HG02571 (cell line): ENCODE results near the gene CD59.
"Not testable (repeated sequence)": the region's sequence is repeated elsewhere in the genome, so short reads cannot be mapped to it uniquely, and the experiment has no call there.

Experiments used
- ATAC-seq: cut with Tn5 transposase; IDR thresholded peaks from one replicate; pipeline ENCODE4 v1.9.1; 2021; ENCODE audit warnings: mild to moderate bottlenecking, moderate library complexity; ENCODE audit not compliant: unreplicated experiment

The CD59 gene

DNA sequence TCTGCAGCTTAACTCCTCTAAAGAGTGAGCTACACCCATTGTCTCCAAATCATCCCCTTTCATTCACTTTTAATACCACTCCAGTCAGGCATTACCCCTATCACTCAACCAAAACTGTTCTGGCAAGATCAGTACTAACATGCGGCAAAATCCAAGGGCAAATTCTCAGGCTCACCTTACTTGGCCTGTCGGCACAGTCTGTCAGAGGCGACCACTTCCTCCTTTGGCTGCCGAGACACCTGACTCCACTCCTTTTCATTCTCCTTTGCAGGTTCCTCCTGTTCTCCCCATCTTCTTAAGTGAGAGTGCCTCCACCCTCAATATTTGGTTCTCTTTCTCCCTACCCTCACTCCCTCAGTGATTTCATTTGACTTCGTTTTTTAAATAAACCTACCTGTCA, 39.8 kb downstream of the CD59 start:
- no peak for ATAC-seq

DNA sequence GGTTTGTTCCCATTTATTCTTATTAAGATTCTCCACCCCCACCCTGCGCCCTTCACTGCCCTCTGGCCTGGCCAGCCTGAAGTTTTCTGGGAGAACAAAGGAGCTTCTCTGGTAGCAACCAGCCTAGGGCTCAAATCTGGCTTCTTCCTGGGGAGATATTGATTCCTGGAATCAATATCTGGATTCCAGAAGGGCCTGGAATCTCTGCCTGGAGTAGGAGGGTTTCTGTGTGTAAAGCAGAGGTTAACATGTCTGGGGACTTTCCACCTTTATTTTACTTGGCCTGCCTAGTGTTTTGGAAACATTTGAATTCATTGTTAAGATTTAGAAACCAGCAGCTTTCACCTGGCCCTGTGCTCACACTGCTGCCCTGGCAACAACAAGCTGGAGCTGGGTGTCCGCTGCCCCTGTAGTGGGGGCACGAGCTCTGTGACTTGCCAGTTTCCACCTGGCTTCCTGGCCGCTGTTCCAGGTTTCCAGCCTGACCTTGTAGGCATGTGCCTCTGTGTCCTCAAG, 41.1 kb downstream of the CD59 start:
- no peak for ATAC-seq

DNA sequence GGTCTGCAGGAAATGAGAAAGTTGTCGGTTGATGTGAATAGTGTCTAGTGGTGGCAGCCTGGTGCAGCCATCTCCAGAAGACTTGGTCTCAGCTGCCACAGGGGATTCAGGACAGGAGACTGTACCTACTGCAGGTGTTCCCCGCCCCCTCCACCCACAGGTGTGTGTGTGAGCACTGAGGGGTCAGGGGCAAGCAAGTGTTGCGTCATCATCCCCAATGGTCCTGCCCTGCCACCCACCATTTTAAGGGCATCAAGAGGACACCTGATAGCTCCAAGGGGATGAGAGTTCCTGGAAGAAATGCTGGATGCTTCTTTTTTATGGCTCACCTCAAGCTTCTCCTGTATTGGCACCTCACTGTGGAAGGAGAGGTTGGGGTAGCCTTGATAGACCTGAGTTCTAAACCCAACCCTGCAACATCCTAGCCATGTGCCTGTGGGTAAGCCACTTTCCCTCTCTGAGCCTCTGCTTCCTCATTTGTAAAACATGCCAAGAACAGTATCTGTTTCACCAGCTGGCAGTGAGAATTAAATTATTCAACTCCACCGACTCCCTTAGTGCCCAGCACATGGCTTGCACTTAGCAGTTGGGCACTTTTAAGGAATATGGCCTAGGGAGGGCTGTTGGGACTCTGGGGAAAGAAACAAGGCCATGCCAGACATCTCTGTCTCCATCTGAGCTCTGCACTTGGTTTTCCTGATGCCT, 41.7 kb downstream of the CD59 start:
- ATAC-seq: no peak

DNA sequence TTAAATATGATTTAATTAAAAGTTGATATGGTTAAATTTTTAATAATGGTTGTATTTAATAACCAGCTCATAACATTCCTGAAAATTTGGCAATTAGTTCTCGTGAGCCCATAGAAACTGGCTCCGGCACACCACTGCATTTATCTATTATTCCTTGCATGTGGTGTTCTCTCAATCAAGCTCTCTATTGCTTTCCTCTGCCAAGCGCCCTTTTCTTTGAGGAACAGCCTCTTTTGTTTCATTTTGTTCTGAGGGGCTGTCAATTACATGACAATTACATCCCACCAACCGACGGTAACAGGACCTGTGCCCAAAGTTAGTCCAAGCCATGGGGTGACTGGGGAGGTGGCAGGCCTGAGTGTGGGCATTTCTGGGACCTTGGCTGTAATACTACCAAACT, 43.7 kb downstream of the CD59 start:
- ATAC-seq: no peak

DNA sequence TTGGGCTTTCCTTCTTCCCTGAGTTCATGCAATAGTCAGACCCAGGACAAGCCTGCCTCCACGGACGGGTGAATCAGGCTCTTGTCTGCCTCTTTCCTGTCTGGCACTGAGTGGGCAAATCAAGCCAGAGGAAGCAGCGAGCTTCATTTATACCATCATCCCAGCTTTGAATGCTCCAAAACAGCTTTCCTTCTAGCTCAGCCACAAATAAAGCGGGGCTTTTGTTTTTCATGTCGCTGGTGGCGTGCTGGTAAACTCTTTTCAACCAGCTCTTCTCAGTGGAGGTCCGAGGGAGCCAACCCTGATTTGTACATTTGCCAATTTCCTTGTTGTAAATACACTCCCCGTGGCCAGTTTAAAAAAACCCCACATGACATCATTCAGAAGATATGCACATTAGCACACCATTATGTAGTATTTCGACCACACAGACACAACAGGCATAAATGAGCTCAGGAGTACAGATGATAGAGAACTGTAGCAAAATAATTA, 44.2 kb downstream of the CD59 start:
- ATAC-seq: no peak

DNA sequence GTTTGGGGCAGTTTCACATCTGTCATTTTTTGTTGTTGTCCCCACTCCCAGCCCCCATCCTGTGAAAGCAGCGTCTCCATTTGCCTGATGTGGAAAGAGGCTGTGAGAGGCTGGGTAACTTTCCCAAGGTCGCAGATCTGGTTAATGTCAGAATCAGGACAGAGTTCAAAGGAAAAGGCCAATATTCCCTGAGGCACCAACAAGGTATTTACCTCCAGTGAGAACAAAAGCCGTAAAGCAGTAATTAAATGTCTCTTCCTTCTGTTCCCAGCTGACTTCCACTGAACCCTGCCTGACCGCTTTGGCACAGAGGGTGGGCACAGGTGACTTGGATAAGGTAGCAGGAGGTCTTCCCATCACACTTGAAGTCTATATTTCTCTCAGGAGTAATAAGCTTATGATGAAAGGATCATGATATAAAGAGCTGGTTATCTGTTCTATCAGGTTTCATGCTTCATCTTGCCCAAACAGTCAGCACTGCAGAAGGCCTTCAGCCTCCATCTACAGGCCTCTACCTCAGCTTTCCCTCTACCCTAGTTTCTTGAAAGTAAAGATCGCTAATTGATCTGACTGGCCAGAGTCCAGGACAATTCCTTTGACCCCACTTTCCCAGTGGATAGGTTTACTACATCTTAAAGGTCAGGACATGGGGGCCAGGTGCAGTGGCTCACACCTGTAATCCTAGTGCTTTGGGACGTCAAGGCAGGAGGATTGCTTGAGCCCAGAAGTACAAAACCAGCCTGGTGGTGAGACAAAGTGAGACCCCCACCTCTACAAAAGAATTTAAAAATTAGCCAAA, 45.0 kb downstream of the CD59 start:
- ATAC-seq: no peak

DNA sequence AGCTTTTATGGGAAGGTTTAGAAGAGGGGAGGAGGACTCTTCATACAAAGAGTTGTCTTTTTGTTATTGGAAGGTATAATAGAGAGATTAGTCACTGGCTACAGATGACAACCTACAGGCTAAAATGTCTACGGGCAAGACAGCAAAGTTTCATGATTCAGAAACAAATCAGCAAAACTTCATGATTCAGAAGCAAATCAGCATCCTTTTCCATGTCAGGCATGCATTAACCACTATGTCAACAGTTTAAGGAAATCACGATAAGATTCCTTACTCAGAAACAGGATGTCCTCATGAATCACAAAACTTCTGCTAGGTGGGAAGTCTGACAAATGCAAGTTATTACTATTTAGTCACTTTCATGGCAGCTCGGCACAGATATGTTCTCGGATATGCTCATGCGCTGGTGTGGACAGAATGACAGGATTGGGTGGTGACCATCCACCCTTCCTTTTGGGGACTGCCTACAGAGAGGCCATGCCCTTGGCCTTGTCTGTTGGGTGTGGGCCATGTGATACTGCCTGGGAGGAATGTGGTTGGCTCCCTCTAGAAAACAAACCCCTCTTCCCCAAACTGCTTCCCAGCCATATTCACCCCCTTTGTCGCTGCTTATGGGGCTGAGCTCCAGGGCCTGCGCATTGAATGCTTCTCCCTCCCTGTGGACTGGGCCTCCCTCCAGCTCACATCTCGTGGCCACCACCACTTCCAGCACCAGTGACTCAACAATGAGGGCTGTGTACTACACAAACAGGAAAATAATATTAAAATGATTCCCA, 45.7 kb downstream of the CD59 start:
- no peak for ATAC-seq

DNA sequence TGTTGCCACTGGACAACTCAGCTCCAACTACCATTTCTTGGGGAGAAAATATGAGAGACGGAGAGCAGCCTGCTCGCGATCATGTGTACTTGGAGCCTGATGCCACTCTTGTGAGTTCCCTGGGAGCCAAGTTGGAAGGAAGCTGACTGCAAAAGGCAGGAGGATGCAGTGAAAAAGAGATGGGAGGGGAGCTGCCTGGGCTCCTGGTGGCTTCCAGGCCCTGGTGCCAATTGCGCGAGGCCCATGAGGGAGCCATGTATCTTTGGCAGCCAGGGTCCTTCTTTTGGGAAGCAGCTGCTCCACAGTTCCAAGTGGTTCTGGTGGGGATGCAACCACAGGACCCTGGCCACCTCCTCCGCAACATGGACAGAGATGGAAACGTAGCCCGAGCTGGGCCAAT, 46.7 kb downstream of the CD59 start:
- no peak for ATAC-seq

DNA sequence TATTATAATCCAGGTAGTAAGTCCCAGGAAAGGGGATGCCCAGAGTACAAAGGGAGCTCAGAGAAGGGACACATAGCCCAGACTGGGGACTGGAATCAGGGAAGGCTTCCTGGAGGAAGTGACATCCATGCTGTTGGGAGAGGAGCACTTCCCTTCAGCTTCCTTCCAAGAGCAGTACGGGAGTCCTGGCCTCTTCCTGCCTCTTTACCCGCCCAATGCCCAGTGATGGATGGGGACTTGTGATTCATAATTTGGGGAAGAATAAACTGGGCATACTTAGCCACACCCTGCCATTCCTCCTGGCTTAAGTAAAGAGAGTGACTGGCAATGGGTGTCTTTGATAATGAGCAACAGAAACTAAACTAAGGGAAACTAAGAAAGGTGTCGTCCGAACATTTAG, 47.1 kb downstream of the CD59 start:
- no peak for ATAC-seq

DNA sequence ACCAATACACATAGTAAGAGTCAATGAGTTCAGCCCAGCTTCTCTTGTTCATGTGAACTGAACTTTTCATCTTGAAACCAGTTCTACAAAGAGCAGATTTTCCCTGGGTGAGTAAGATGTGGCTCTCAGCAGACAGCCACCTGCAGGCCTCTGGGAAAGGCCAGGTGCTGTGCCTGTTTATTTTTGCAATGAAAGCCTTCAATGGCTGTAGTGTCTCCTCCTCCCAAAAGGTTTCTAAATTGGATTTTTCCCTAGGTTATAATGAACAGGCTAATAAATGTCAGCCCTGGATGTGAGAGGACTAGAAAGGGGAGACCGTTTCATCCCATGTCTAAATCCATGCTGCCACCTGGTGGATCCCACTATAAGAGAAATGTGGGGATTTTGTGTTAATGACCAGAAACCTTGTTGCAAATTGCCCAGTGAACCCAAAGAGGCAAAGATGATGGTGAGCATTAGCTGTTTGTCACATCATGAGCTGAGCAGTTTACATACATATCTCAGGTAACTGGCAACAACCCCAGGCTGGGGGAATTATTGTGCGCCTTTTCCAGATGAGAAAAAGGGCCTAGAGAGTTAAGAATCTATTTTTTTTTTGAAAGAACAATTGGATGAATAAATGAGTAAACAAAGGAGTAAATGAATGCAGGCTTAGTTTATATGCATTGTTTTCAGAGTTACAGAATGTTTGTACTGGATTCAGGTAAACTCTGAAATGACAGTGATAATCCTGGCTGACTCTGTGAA, 48.3 kb downstream of the CD59 start:
- no peak for ATAC-seq

DNA sequence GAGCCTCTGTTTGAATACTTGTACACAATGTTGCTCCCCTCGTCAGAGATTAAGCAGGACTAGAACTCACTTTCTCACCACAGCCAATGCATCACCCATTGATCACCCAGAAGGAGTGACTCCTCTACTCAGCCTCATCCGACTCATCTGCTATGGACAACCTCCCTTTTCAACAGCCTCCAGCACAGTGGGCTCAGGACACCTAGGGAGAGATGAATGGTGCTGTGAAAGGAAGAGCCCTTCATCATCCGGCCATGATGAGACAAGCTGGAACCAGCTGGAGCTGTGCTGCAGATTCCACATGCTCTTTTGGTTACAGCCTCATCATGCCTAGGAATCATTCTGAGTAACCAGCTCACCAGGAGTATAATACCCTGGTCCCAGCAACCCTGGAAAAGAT, 51.1 kb downstream of the CD59 start:
- no peak for ATAC-seq

DNA sequence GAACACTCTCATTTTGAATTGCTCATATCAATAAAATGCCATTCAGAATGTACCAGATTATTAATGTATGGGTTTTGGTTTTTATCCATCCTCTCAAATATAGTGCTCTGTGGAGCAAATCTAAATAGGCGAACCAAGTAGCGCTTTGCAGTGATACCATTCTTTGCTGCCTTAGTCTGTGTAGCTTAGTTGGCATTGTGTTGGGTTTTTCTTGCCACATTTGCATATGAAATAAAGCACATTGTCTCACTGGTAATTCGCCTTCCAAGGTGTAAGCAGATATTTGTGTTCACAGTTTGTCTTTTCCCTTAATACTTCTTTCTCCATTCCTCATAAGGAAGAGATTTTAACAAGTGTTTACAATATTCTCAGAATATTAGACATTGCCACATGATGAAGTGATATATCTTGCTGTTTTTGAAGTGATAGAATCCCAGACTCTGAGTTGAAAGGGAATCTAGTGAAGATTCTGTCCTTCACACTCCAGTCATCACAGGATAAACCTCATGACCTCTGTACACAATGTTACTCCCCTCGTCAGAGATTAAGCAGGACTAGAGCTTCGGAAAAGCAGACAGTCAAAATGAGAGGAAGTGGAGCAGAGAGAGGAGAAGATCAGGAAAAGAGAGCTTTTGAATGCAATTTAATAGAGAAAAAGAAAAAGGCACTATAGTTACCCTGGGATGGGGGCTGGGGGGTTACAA, 52.1 kb downstream of the CD59 start:
- no peak for ATAC-seq

DNA sequence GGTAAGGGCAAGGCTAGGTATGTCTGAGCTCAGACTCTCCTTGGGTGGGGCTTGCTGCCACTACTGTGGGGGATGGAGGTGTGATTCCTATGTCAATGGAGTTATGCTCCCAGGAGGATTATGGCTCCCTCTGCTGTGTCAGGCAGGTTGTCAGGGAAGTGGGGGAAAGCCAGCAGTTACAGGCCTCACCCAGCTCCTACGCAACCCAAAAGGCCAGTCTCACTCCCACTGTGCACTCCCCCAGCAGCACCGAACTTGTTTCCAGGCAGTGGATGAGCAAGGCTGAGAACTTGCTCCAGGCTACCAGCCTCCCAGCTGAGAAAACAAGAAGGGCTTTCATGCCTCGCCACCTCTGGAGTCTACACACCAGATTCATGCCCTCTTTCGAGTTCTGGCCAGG, 53.8 kb downstream of the CD59 start:
- ATAC-seq: no peak

DNA sequence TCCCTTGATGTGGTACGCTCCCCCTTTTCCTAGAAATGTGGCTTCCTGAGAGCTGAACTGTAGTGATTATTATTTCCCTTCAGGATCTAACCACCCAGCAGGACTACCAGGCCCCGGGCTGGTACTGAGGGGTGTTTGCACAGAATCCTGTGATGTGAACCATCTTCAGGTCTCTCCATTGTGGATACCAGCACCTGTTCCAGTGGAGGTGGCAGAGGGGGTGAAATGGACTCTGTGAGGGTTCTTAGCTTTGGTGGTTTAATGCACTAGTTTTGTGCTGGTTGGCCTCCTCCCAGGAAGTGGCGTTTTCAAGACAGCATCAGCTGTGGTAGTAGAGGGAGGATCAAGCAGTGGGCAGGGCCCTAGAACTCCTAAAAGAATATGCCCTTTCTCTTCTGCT, 54.2 kb downstream of the CD59 start:
- ATAC-seq: no peak

DNA sequence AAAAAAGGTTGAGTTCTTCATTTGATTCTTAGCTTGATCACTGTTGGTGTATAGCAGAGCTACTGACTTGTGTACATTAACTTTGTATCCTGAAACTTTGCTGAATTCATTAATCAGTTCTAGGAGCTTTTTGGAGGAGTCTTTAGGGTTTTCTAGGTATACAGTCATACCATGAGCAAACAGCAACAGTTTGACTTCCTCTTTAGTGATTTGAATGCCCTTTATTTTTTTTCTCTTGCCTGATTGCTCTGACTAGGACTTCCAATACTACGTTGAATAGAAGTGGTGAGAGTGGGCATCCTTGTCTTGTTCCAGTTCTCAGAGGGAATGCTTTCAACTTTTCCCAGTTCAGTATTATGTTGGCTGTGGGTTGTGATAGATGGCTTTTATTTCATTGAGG, 57.6 kb downstream of the CD59 start:
- ATAC-seq: not testable (repeated sequence)

DNA sequence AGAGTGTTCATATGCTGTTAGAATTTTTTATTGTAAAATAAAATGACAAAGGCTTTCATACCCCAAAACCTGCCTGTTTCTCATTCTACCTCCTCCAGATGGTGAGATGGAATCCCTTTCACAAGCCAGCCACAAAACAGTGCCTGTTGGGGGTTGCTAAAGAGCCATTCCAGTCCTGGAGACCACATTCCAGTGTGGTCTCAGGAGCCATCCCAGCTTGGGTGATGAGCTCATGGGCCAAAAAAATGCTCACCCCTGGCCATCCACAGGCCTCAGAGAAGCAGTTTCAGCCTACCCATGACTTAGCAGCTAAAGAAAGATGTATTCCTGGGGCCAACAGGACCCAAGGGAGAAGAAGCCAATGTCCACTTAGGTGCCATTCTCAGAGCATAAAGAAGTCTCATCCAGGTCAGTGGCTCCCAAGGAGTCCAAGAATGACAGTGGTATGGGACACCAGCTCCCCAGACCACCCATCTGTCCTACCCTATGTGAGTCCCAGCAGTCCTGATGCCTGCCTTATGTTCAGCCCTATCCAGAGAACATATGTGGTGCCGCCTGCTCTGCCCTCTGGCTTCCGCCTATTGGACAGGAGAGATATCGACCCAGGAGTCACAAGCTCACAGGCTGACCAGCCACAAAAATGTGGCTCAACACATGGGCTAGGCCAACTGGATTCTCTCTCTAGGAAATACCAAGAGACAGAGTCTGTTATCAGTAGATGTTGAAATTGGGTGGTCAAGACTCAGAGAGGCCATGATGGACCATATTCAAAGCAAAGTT, 62.0 kb downstream of the CD59 start:
- ATAC-seq: no peak

DNA sequence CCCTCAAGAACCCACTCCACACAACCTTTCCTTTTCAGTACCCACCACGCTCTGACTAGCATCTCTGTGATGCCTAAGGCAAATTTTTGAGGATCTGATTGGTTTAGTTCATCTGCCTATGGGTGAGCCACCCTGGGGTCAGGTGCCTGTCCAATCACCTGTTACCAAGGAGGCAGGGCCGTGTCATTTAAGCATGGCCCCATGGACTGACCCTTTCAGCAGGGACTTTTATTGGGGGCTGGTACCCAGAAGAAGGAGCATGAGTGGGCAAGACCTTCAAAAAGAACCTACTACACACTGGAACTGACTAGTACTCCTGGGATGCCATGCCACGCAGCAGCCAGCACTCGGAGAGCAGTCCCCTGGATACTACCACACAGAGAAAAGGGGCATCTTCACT, 64.0 kb downstream of the CD59 start:
- ATAC-seq: no peak

DNA sequence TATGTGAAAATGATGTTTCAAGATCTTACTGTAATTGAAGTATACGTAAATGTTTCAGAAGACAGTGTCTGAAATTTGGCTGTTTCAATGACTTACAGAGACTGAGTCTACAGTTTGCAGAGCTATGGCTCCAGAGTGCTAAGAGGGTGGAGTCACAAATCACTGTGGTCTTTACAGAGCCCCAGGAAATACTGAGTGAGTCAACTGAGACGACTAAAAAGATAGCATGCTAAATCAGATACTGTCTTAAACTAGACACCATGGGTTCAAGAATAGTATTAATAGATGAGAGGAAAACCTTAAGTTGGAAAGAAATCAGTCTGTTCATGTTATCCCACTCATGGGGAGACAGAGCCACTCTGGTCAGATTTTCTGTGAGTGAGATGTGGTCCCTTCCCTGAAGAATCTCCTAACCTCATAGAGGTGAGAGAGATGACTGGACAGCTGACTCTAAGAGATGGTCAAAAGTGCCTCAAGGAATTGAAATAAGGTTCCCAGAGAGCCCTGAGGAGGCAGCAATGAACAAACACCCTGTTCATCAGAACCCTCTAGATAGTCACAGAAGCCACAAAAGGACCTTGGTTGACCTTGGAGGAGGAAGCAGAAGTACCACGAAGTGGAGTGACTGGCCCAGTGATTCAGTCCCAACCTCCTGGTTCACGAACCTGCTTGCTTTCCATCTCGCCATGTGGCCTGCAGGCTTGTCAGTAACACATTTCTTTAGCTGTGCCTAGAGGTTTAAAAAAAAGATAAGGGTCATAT, 65.8 kb downstream of the CD59 start:
- ATAC-seq: no peak
